ENCODE measurements around the gene ZNRF3. TPM values are rescaled to one million over a fixed set of nuclear protein-coding genes. Genes with fewer than 3 reads are reported as not detected.

Gene ZNRF3
- polyA plus RNA-seq, 1 of the 3 experiments (the other 2 are of a cell fraction) = 4.2 TPM

- Histone ChIP-seq H3K36me3 (replicated peaks in 1 of 2; ENCODE audit: control insufficient read depth in 1 of 2, insufficient read depth in 2 of 2, low read length in 1 of 2) (no peaks in the 10 kb centered on the region), H3K79me2 (ENCODE audit: insufficient read depth) (peaks cover 22% of the 10 kb centered on the region), H3K4me2 (no peak overlapping the region), H3K4me3 (ENCODE audit: low read depth in 2 of 2, low read length in 1 of 2) (no peak overlapping the region), H3K27me3 (ENCODE audit: insufficient read depth) (no peaks in the 10 kb centered on the region), H3F3A (replicated peaks; ENCODE audit: insufficient read depth) (no peaks in the 10 kb centered on the region), H3K9me3 (no peaks in the 10 kb centered on the region), H3K9me2 (no peaks in the 10 kb centered on the region), H4K20me1 (ENCODE audit: insufficient read depth) (peaks cover 20% of the 10 kb centered on the region), H2AFZ (ENCODE audit: low read depth) (no peak overlapping the region), H3K27ac (ENCODE audit: low read depth in 2 of 2, low read length in 1 of 2) (no peak overlapping the region), H3K4me1 (ENCODE audit: control insufficient read depth in 1 of 2, insufficient read depth in 2 of 2, low read depth in 1 of 2, low read length in 1 of 2) (peaks cover 0 to 16% of the 10 kb centered on the region in 2 experiments; a peak in 3 of 4 replicates), H3K9ac (no peak overlapping the region)
- POLR2A ChIA-PET = no interaction called here
- no peak for DNase-seq
- 96% methylated on average over 4 of the region's 6 CpGs for WGBS (ENCODE audit: low lambda C conversion rate)
- CTCF ChIA-PET = no interaction called here
- TF ChIP-seq RXRA (IDR thresholded peaks at IDR 0.05; ENCODE audit: borderline replicate concordance, low read depth) = no peak
- no peak for TF ChIP-seq CTCF (IDR thresholded peaks at IDR 0.05)
- TF ChIP-seq RFX5 (IDR thresholded peaks at IDR 0.05; ENCODE audit: low read length) = no peak
- no peak for TF ChIP-seq MAX (IDR thresholded peaks at IDR 0.05; ENCODE audit: low read depth)
- TF ChIP-seq TEAD4 (IDR thresholded peaks at IDR 0.05; ENCODE audit: borderline replicate concordance, insufficient read depth) = no peak
- TF ChIP-seq MXI1 (IDR thresholded peaks at IDR 0.05; ENCODE audit: low read depth, low read length) = no peak
- TF ChIP-seq EZH2phosphoT487 (IDR thresholded peaks at IDR 0.05; ENCODE audit: borderline replicate concordance, low read depth) = no peak
- TF ChIP-seq YY1 (IDR thresholded peaks at IDR 0.05; ENCODE audit: low read depth) = no peak
- TF ChIP-seq FOXJ3 (CRISPR knock-in tag; IDR thresholded peaks at IDR 0.05) = no peak
- no peak for TF ChIP-seq SIN3A (IDR thresholded peaks at IDR 0.05; ENCODE audit: borderline replicate concordance, low read depth, low read length)
- TF ChIP-seq SMC3 (IDR thresholded peaks at IDR 0.05; ENCODE audit: low read depth, low read length) = no peak
- TF ChIP-seq FOXM1 (IDR thresholded peaks at IDR 0.05; ENCODE audit: low read depth) = no peak
- no peak for TF ChIP-seq GATA2 (CRISPR knock-in tag; IDR thresholded peaks at IDR 0.05)
- TF ChIP-seq RAD21 (IDR thresholded peaks at IDR 0.05; ENCODE audit: low read length) = no peak
- TF ChIP-seq NFIC (IDR thresholded peaks at IDR 0.05; ENCODE audit: borderline replicate concordance) = no peak
- no peak for TF ChIP-seq ELF1 (IDR thresholded peaks at IDR 0.05)
- TF ChIP-seq TAF1 (IDR thresholded peaks at IDR 0.05; ENCODE audit: borderline replicate concordance, low read depth, low read length) = no peak
- no peak for TF ChIP-seq EP300 (IDR thresholded peaks at IDR 0.05; ENCODE audit: borderline replicate concordance in 1 of 2, low read depth in 1 of 2, low read length in 1 of 2)
- TF ChIP-seq FOSL2 (IDR thresholded peaks at IDR 0.05; ENCODE audit: borderline replicate concordance, low read depth) = no peak
Observed at GRCh38 chr22:28953976-28954880, 70.9 kb downstream of the ZNRF3 start.

All from SK-N-SH (cell line).